DMS 273 (cell line): ENCODE measurements around the gene CDH15.
"Not testable (repeated sequence)": the region's sequence is repeated elsewhere in the genome, so short reads cannot be mapped to it uniquely, and the experiment has no call there.

Source experiments
- DNase-seq: peaks from one replicate; lab custom pipeline; 2025; ENCODE audit not compliant: unreplicated experiment; lab: John Stamatoyannopoulos, UW

The CDH15 gene

GRCh38 chr16:89172171-89172527, 601 bp downstream of the CDH15 start:
- no peak for DNase-seq

- no peak for DNase-seq
Observed at GRCh38 chr16:89172528-89173173, 1.1 kb downstream of the CDH15 start.

GRCh38 chr16:89173174-89173921, 1.8 kb downstream of the CDH15 start:
- peak; percentile 86 for DNase-seq

- DNase-seq, result peak; percentile 51
Observed at GRCh38 chr16:89174055-89174827, 2.7 kb downstream of the CDH15 start.

- DNase-seq, result peak; percentile 59
Observed at GRCh38 chr16:89174877-89175276, 3.3 kb downstream of the CDH15 start.

GRCh38 chr16:89175280-89176146, 4.0 kb downstream of the CDH15 start:
- peak; percentile 92 for DNase-seq

- DNase-seq, result peak; percentile 81
Observed at GRCh38 chr16:89176147-89176690, 4.7 kb downstream of the CDH15 start.

- no peak for DNase-seq
Observed at GRCh38 chr16:89176717-89177116, 5.2 kb downstream of the CDH15 start.

GRCh38 chr16:89177501-89177900, 6.0 kb downstream of the CDH15 start:
- no peak for DNase-seq

- no peak for DNase-seq
Observed at GRCh38 chr16:89178453-89179147, 7.1 kb downstream of the CDH15 start.

GRCh38 chr16:89179148-89179484, 7.6 kb downstream of the CDH15 start:
- DNase-seq, result no peak

- no peak for DNase-seq
Observed at GRCh38 chr16:89179656-89180315, 8.2 kb downstream of the CDH15 start.

GRCh38 chr16:89183463-89183862, 11.9 kb downstream of the CDH15 start:
- DNase-seq, result no peak

GRCh38 chr16:89183975-89184676, 12.6 kb downstream of the CDH15 start:
- no peak for DNase-seq

GRCh38 chr16:89184677-89184932, 13.1 kb downstream of the CDH15 start:
- no peak for DNase-seq

- peak; percentile 56 for DNase-seq
Observed at GRCh38 chr16:89184933-89185794, 13.6 kb downstream of the CDH15 start.

GRCh38 chr16:89185887-89186592, 14.5 kb downstream of the CDH15 start:
- DNase-seq, result not testable (repeated sequence)

GRCh38 chr16:89186593-89187031, 15.1 kb downstream of the CDH15 start:
- DNase-seq, result not testable (repeated sequence)
